ES-I3 (cell line): ENCODE results near the gene CTBP2.

ENCODE experiments used
- H3K36me3 ChIP-seq: 2 replicates; pipeline ENCODE4 v1.6.1; 2013; ENCODE audit warnings: mild to moderate bottlenecking, low read length, control low read depth, moderate library complexity; ENCODE audit not compliant: insufficient read depth
- H3K4me1 ChIP-seq: 2 replicates; pipeline ENCODE4 v1.6.1; 2013; ENCODE audit warnings: mild to moderate bottlenecking, control low read depth, low read length; ENCODE audit not compliant: insufficient read depth
- H3K9ac ChIP-seq: 2 replicates; pipeline ENCODE4 v1.6.1; 2013; ENCODE audit warnings: low read depth, mild to moderate bottlenecking, low read length, moderate library complexity
- H3K9me3 ChIP-seq: 2 replicates; pipeline ENCODE4 v1.6.1; 2013; ENCODE audit warnings: mild to moderate bottlenecking, low read length, moderate library complexity; ENCODE audit not compliant: control insufficient read depth, insufficient read depth

Gene CTBP2

DNA sequence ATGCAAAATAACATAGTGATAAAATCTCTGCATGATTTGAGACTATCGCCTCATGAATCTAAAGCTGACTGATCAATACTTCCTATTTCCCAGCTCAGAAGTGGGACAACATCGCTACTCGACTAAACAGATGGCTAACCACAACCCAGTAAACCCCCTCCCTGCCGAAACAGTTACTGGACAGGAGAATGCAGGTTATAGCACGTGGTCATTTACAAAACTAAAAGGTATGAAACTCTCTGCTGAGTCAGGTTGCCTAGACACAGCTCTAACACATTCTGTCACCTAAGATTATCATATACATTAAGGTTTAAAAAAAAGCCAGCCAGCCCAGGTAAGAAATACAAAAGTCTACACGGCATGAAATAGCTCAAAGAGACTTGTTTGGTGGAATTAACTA, 64.0 kb downstream of the CTBP2 start:
- Histone ChIP-seq H3K36me3 (peaks cover 16% of the 10 kb centered on the region), H3K9me3 (no peaks in the 10 kb centered on the region), H3K4me1 (peaks cover 32% of the 10 kb centered on the region), H3K9ac (no peak overlapping the region)

DNA sequence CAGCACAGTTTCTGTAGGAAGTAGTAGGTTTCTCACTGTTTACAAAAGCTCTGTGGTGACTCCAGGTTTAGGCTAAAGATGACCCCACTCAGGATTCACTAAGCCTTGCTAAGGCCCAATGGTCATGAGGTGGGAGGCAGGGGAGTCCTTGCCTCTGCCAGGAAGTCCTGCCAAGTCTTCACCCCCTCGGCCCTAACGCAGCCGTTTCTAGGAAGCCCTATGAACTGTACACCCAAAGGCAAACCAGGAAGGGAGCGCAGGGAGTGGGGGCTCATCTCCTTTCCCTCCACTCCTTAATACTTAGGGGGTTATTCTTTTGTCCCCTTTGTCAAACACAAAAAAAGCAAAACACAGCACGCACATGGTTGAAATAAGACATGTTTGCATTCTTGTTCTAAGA, 64.6 kb downstream of the CTBP2 start:
- H3K36me3 ChIP-seq: peaks cover 14% of the 10 kb centered on the region; the same call in 1 of the 2 replicates
- peaks cover 26% of the 10 kb centered on the region for H3K4me1 ChIP-seq
- H3K9ac ChIP-seq: no peak overlapping the region
- no peaks in the 10 kb centered on the region for H3K9me3 ChIP-seq

DNA sequence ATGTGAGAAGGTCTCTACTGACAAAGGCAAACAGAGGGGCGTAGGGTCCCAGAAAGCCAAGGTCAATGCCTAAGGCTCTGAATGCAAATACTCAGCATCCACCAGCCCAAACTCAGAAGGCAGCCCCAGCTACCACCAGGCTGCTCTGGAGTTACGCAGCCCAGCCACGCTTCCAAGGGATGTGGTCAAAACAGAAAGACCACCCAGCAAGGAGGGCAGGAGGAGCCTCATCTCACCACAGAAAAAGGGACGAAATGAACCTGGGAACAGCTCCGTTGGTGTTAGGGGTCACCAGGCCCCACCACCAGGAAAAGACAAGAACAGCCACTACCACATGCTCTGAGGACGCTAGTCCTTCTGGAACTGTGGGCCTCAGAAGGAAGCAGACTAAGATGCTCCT, 65.1 kb downstream of the CTBP2 start:
- no peaks in the 10 kb centered on the region for H3K9me3 ChIP-seq
- H3K9ac ChIP-seq: no peak overlapping the region
- peaks cover 26% of the 10 kb centered on the region for H3K4me1 ChIP-seq
- peaks cover 14% of the 10 kb centered on the region; the same call in 1 of the 2 replicates for H3K36me3 ChIP-seq

DNA sequence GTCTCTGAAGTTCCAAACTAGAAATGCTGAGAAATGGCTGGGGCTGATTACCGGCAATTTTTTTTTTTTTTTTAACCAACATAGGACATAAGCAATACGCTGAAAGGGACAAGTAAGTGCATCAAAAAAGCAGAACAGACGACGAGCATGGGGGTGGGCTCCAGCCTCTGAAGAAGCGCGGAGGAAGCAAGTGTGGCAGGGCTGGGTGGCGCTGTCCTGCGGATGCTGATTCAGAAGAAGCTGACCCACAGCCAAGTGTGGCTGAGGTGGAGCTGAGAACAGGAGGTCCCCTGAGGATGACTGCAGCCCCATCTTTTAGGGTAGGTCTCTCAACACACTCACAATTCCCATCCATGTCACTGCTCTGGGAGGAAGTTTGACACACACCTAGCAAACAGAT, 65.6 kb downstream of the CTBP2 start:
- Histone ChIP-seq H3K4me1 (peaks cover 22% of the 10 kb centered on the region), H3K36me3 (peaks cover 14% of the 10 kb centered on the region; the same call in 1 of the 2 replicates), H3K9me3 (no peaks in the 10 kb centered on the region), H3K9ac (no peak overlapping the region)

DNA sequence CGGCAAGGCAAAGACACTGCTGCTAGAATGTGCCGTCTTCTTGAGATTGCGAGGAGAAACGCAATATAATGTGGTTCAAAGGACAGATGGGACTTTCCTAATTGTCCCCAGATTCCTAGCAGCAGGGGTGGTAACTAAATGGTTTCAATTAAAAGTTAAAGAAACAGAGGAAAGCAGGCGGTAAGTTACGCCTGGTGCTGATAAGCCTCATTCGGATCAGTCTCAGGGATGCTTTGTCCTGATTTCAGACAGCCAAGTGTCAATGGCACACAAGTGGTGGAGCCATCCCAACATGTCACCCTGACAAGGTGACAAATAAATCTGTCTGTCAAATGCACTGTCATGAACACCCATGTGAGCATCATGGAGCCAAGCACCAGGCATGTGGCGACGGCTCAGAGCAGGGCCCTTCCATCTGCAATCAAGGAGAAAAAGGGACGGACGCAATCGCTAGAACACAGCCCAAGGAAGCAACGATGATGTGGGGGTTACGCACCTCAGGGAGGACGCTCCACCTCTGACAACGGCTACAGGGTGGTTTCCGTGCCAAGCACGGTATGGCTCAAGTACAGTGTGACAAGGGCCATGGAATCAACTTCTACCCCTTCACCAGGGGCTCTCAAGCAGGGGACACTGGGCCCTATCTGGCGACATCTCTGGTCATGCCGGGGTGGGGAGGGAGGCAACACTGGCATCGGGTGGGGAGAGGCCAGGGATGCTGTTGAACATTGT, 66.2 kb downstream of the CTBP2 start:
- peaks cover 21% of the 10 kb centered on the region for H3K4me1 ChIP-seq
- H3K9me3 ChIP-seq: no peaks in the 10 kb centered on the region
- H3K9ac ChIP-seq: no peak overlapping the region
- peaks cover 14% of the 10 kb centered on the region; the same call in 1 of the 2 replicates for H3K36me3 ChIP-seq

DNA sequence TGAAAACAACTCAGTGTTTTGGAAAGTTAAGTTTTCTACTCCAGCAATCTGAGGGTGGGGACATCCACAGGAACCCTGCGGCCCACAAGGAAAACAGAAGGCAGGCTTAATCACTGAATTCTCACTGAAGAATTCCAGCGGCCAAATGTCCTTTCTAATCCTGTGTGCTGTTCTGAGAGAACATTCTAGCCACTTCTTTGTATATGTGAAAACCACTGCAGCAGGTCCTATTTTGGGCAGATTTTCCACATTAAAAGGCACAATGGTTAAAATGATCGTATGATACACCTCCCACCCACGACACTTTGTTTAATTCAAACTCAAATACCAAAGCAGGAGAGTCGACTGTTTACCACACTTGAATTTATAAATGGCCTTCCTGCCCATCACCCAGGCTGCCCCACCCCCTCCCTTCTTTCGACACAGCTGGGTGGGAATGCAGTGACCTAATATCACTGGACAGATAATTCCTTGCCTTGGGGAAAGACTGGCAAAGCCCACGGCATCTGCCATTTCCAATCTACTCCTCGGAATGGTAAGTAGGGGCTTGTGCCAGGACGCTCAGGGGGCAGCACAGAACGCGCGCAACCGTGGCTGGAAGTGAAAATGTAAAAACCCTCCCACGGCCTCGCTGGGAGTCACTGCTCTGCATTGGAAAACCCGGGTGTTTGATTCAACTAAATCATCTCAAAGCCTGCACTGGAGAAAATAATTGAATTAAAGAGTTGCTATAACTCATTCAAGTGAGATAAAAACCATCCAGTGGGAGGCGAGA, 67.0 kb downstream of the CTBP2 start:
- Histone ChIP-seq H3K36me3 (peaks cover 15% of the 10 kb centered on the region), H3K9ac (no peak overlapping the region), H3K4me1 (peaks cover 26% of the 10 kb centered on the region), H3K9me3 (no peaks in the 10 kb centered on the region)

DNA sequence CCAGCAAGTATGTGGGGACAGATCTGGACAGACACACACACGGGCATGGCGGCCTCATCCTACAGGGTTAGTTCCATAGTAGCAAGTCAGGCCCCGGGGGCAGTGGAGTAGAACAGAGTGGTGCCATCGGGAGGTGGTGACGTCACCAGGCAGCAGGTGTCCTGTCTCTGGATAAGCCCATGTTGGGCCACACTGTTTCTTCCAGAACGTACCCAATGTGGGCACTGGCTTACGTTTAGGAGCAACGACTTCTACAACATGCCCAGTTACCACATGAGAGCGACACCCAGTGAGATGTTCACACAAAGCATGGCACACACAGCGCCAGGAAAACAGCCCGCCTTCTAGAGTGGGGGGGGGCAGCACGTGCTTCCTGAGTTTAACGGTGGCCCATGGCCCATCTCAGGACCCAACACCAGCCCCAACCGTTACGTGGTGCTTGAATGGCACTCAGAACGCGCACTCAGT, 67.8 kb downstream of the CTBP2 start:
- Histone ChIP-seq H3K9me3 (no peaks in the 10 kb centered on the region), H3K9ac (no peak overlapping the region), H3K4me1 (peaks cover 27% of the 10 kb centered on the region), H3K36me3 (peaks cover 21% of the 10 kb centered on the region)

DNA sequence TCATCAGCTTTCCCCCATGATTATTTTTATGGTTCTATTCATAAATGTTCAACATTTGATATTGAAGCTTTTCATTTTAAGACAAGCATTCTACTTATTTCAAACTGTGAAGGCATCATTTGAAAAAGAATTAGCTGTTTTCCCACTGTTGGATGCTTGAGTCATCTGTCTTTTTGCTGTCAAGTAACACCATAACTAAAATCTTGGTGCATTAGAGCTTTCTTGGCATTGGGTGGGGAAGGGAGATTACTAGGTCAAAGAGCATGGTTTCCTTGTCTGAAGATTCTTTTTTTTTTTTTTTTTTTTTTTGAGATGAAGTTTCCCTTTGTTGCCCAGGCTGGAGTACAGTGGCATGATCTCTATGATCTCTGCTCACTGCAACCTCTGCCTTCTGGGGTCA, 68.5 kb downstream of the CTBP2 start:
- peaks cover 21% of the 10 kb centered on the region for H3K36me3 ChIP-seq
- H3K4me1 ChIP-seq: peaks cover 27% of the 10 kb centered on the region
- no peaks in the 10 kb centered on the region for H3K9me3 ChIP-seq
- no peak overlapping the region for H3K9ac ChIP-seq

DNA sequence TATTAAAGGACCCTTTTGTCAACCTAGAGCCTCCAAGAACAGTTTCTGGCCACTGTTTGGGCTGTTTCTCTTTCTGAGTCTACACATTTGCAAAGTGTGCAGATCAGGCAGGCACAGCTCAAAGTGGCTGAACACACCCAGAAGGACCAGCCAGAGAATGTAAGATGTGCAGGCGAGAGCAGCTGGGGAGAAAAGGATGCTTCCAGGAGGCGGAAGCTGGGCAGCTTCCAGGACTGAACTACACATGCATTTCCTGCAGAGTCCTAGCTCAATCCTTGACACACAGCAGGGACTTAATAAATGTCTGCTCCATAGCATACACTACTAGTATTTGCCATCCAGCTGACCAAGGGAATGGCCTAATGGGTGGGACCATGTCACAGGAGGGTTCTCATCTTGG, 70.9 kb downstream of the CTBP2 start:
- Histone ChIP-seq H3K36me3 (peaks cover 12% of the 10 kb centered on the region), H3K9me3 (no peaks in the 10 kb centered on the region), H3K4me1 (peaks cover 32% of the 10 kb centered on the region), H3K9ac (no peak overlapping the region)

DNA sequence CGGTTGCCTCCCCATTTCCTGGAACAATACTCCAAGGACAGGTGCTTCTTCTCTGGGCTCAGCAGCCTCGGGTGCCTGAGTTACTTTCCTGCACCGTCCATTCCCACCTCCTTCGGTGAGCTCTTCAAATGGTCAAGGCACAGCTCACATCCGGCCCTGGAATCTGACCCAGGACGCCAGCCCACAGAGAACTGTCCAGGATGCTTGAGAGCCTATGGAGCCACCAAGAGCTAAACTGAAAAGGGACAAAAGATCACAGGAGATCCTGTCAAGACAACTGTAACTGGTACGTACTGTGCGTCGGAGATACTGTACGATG, 72.5 kb downstream of the CTBP2 start:
- no peaks in the 10 kb centered on the region for H3K9me3 ChIP-seq
- H3K4me1 ChIP-seq: peaks cover 21% of the 10 kb centered on the region
- no peak overlapping the region for H3K9ac ChIP-seq
- peaks cover 17% of the 10 kb centered on the region for H3K36me3 ChIP-seq

DNA sequence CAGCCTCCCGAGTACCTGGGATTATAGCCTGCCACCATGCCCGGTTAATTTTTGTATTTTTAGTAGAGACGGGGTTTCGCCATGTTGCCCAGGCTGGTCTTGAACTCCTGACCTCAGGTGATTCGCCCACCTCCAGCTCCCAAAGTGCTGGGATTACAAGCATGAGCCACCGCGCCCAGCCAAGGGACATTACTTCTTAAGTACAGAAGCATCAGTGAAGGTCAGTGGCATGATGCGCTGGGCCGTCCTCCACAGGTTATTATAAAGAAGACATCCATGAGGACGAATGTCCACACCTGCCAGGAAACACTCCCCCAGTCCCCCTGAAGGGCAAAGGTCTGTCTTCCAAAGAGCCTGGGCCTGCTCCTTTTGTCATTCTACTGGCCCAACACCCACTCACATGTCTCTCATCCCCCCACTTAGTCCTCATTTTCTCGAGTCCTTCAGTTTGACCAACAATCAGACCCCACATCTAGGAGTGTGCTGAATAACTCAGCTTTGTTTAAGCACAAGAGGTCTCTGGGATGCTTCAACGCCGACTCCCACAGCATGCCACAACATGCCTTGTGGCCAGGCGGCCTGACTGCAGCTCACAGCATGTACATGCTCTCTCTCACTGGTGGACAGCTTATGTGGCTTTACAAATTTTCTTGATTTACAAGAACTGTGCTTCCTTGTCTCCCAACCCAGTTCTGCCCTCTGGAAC, 73.0 kb downstream of the CTBP2 start:
- Histone ChIP-seq H3K9ac (no peak overlapping the region), H3K9me3 (no peaks in the 10 kb centered on the region), H3K36me3 (peaks cover 19% of the 10 kb centered on the region), H3K4me1 (peaks cover 21% of the 10 kb centered on the region)

DNA sequence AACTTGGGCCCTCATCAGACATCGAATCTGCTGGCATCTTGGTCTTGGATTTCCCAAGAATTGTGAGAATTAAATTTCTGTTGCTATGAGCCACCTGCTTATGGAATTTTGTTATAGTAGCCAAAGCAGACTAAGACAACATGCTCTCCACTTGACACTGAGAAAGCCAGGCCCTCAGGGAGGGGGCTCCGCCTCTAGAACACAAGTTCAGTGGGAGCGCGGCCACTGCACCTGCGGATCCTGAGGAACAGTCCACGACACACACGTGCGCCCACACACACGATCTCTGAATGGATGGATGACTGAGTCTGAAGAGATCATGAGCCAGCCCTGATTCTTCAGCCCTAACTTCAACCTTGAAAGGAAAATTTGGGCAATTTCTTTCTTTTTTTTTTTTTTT, 73.7 kb downstream of the CTBP2 start:
- H3K4me1 ChIP-seq: peaks cover 21% of the 10 kb centered on the region
- no peak overlapping the region for H3K9ac ChIP-seq

DNA sequence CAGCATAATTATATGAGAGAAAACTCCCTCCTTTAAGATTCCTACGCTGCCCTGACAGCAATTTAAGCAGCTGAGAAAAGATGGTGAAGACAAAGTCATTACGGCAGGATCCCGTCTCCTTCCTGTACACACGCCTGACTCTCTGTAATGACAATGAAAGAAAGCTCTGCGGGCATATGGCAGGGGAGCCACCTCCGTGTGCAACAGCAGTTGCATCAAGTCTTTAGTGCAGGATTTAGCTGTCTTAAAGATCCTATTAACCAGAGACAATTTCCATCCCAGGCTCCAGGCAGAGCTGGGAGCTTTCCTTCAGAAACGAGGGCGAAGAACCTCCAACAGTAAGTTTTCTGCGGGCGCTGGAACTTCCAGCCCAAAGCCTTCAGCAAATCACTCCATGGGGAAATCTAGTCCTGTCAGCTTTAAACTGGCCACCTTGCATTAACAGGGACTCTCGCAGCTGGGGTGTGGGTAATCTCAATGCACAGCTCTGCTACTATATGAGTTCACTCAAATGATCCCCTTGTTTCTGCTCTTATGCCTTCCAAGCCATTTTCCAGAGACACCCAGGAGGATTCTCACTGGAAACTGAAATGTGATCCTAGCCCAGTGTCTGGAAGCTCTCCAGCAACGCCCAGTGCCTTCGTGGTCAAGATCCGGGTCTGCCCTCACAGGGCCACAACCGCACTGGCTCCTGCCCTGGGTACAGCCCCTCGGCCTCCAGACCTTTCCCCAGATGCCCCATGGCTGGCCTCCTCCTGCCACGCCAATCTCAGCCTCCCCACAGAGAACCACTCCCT, 74.9 kb downstream of the CTBP2 start:
- H3K9me3 ChIP-seq: no peaks in the 10 kb centered on the region
- peaks cover 21% of the 10 kb centered on the region for H3K4me1 ChIP-seq
- H3K36me3 ChIP-seq: peaks cover 19% of the 10 kb centered on the region
- H3K9ac ChIP-seq: no peak overlapping the region

More for the DNA sequence above, 73.7 kb downstream of the CTBP2 start:
- peaks cover 19% of the 10 kb centered on the region for H3K36me3 ChIP-seq
- no peaks in the 10 kb centered on the region for H3K9me3 ChIP-seq
